Occipital lobe (tissue), 2 donors: ENCODE results near the gene BOD1L2. TPM values are rescaled to one million over a fixed set of nuclear protein-coding genes. Genes with fewer than 3 reads are reported as not detected.

Source experiments
- DNase-seq: peaks from one replicate; lab custom pipeline; 2025; lab: John Stamatoyannopoulos, UW
- total RNA-seq: library from RNA; depleted of rRNA; stranded (reverse); fragments of >200 nt; gene quantifications from one replicate; pipeline ENCODE4 v1.2.3, GENCODE V29; 2014

The BOD1L2 gene
- not detected for total RNA-seq

DNA sequence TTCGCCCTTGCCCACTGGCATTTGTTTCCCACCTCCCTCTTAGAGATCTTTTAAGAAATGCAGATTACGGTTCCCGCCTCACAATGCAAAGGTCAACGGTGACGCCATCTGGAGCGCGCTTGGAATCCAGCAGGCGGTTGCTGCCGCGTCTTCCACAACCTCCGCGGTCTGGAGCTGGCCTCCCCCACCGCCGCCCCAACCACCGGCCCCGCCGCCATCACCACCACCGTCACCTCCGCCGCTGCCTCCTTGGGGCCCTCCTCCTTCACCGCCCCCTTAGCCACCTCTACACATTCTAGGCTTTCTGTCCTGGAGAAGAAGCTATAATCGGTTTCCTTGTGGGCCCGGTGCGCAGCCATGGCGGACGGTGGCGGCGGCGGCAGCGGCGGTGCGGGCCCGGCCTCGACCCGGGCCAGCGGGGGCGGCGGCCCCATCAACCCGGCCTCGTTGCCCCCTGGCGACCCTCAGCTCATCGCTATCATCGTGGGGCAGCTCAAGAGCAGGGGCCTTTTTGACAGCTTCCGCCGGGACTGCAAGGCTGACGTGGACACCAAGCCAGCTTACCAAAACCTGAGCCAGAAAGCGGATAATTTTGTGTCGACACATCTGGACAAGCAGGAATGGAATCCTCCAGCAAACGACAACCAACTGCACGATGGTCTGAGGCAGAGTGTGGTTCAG is at the start of gene BOD1L2:
TSS of gene BOD1L2 (plus strand) at position 132 of the 681 bp plus-strand sequence. CDS start at position 358, 226 bp downstream.
- no peak for DNase-seq

GRCh38 chr18:57107140-57107832 is 39.6 kb upstream of the BOD1L2 start:
- no peak for DNase-seq

- no peak for DNase-seq
Measured at GRCh38 chr18:57110290-57110689, 36.6 kb upstream of the BOD1L2 start.

- DNase-seq = no peak
Measured at GRCh38 chr18:57113799-57114420, 33.0 kb upstream of the BOD1L2 start.

DNA sequence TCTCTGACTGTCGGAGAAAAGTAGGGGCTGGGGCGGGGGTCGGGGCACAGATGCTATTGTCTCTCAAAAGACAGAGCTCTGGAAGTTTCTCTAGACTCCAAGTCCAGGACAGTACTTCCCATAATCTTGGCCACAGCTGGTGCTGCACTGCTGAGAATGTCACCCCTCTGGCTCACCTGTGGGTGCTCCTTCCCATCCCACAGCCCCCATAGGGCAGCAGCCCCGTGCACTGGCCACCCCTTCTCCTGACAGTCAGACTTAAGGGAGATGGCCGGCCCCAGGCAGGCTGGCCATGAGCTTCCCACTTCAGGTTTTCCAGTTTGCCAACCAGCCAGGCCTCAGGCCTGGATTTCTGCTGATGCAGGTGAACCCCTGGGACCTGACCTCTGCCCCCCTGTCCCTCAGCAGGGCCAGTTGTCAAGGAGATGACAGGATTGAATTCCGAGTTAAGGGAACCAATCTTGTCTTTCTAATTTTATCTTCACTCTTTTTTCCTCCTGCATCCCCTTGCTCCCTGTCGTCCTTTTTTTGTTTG is 30.2 kb upstream of the BOD1L2 start:
- no peak for DNase-seq

- no peak for DNase-seq
Measured at GRCh38 chr18:57121542-57122112, 25.3 kb upstream of the BOD1L2 start.

GRCh38 chr18:57122936-57123510 is 23.9 kb upstream of the BOD1L2 start:
- DNase-seq = no peak

DNA sequence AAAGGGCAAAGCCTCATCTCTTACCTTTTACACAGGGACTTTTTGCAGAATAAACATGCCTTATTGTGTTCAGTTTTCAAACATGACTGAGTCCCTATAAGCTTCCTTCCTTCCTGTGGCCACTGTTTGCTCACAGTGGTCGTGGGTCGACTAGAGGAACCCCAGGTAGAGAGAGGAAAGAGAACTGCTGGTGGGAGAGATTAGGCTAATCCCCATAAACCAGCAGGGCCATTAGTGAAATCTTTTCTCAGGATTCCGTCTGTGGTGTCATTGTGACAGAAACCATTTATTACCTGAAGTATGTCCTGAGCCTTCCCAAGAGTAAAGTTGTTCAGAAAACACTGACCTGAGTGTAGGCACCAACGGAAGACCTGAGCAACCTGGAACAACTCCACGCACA is 21.3 kb upstream of the BOD1L2 start:
- DNase-seq = no peak

- no peak for DNase-seq
Measured at GRCh38 chr18:57128220-57128932, 18.5 kb upstream of the BOD1L2 start.

- no peak for DNase-seq
Measured at GRCh38 chr18:57131101-57131500, 15.8 kb upstream of the BOD1L2 start.

GRCh38 chr18:57131782-57132181 is 15.1 kb upstream of the BOD1L2 start:
- no peak for DNase-seq

- DNase-seq = no peak
Measured at GRCh38 chr18:57134618-57135135, 12.2 kb upstream of the BOD1L2 start.

GRCh38 chr18:57135699-57136098 is 11.2 kb upstream of the BOD1L2 start:
- no peak for DNase-seq

- no peak for DNase-seq
Measured at GRCh38 chr18:57137847-57138246, 9.0 kb upstream of the BOD1L2 start.

DNA sequence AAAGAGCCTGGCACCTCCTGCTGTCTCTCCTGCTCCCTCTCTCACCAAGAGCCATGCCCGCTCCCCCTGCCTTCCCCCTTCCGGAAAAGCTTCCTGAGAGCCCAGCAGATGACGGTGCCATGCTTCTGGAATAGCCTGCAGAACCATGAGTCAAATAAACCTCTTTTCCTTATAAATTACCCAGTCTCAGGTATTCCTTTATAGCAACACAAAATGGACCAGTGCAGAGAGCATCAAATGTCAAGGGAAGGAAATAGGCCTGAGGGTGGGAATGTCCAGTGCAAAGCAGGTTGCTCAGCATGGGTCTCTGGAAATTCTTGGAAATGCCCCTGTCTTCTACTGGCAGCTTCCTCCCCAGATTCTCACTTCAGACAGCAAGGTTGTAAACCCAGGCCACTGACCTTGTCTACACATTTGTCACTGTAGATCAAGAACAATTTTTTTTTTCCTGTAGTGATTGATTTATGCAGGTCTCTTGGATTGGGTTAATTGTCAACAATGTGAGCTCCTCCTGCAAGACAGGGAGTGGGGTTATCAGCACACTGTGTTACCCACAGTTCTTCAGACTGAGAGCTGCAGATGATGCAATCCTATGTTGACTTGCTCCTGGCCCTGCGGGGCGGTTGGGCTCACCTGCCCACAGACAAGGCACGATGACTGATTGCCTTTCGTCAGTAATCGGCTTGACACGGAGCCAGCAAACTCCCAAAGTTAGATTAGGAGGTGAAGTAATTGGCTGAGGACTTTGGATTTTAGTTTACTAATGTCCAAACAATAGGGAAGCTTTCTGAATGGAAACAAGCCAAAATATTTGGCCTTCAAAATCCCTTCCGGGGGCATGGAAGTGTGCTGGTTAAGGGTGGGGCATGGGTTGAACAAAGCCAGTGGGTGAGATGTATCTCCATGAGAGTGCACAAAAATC is 5.4 kb upstream of the BOD1L2 start:
- no peak for DNase-seq

- DNase-seq = no peak
Measured at GRCh38 chr18:57142324-57142723, 4.6 kb upstream of the BOD1L2 start.

- no peak for DNase-seq
Measured at GRCh38 chr18:57143265-57143664, 3.6 kb upstream of the BOD1L2 start.

DNA sequence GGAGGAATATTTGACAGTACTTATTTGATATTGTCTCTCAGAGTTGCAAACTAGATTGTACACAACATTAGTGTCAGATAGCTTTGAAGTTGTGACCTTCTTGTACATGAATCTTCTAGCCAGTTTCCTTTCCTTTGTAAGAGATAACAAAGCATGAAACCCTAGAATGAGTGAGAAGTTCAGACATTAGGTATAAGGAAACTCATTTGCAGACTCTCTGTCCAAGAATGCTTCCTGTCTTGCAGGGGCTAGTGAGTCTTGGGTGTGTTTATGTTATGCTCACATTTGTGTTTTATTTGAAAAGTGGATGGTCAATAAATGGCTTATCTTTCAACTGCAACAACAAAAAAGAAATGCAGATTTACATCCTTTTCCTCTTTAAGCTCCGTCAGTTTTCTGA is 1.4 kb downstream of the BOD1L2 start:
- no peak for DNase-seq

DNA sequence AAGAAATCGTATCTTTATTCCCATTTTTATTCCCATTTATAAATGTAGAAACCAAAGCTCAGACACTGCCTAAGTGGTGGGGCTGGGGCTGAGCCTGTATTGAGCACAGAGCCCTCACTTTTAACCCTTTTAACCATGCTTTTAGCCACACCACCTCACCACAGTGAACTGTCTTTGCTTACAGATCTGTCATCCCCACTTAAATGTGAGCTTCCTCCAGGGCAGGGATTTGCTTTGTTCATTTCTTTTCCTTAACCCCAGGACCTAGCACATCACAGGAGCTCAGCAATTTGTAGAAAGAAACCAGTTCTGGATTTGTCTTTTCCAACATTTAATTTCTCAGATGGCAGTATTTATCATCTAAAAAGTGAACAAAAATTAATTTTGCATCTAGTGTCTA is 2.2 kb downstream of the BOD1L2 start:
- no peak for DNase-seq

- no peak for DNase-seq
Measured at GRCh38 chr18:57149531-57149930, 2.6 kb downstream of the BOD1L2 start.
